Measurements from ENCODE around the gene ORC6.

The ORC6 gene

DNA sequence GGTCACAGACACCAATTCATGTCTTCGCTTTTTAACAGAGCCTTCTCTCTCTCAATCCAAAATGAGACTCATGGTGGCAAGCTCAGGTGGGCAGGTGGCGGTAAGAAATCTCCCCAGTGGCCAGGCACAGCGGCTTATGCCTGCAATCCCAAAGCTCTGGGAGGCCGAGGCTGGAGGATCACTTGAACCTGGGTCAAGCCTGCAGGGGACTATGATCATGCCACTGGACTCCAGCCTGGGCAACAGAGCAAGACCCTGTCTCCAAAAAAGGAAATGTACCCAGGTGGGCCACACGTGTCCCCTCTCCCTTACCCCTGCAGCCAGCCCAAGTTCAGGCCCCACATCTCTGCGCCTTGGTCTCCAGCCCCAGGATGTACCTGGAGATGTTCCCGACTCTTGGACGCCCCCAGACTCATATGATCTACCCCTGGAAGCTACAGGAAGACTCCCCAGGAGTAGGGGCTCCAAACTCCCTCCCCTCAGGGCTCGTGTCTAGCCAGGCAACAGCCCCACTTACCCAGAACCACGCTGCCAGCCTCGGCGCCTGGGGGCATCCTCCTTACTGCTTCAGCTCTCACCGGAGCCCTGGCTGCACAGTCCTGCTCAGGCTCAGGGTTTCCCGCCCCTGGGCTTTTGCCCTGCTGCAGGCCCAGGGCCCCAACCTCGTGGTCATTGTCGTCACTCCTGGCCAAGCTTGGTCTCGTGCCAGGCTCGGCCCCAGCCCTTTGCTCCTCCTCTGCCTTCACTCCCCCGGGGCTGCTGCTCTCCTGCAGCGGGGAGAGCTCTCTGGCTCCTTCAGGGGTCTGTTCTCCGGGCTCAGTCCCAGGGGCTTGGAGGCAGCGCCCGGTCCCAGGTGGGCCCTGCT is 42.5 kb downstream of the ORC6 start:
- no peak for DNase-seq (ENCODE audit: low read depth in 2 of 2)

- no peak for DNase-seq (ENCODE audit: low read depth in 2 of 2)
Observed at GRCh38 chr16:46732561-46732960, 43.1 kb downstream of the ORC6 start.

GRCh38 chr16:46733319-46733830 is 43.9 kb downstream of the ORC6 start:
- no peak for DNase-seq (ENCODE audit: low read depth in 2 of 2)

- DNase-seq (ENCODE audit: low read depth in 2 of 2) = no peak
Observed at GRCh38 chr16:46736695-46737094, 47.2 kb downstream of the ORC6 start.

- DNase-seq (ENCODE audit: low read depth in 2 of 2) = no peak
Observed at GRCh38 chr16:46737621-46738214, 48.3 kb downstream of the ORC6 start.

DNA sequence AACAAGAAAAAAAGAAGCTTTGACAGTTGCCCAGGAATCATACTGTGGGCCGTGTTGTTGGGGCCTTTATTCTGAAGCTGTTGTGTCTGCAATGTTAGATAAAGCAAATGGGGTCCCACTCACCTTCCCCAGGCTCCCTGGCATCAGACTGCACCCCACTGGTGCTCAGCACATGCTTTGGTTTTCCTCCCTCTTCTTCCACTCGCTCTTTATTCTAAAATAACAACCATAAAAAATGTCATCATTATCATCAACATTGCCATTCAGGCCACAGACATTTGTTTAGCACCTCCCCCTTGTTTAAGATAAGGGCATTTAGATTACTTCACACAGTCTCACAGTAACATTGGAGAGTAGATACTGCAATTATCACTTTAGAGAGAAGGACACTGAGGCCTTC is 50.5 kb downstream of the ORC6 start:
- no peak for DNase-seq (ENCODE audit: low read depth in 2 of 2)

- no peak for DNase-seq (ENCODE audit: low read depth in 2 of 2)
Observed at GRCh38 chr16:46743232-46743719, 53.8 kb downstream of the ORC6 start.

DNA sequence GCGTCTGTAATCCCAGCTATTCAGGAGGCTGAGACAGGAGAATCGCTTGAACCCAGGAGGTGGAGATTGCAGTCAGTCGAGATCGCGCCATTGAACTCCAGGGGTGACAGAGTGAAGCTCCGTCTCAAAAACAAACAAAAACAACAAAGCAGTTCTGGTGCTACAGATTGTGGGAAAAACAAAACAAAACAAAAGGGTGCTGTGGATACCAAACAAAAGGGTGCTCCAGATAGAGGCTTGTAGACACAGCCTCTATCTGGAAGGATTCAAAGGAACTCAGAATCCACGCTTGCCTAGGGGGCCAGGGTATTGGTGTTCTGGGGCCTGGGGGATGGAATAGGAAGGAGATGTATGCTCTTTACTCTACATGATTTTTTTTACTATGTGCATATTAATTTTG is 56.2 kb downstream of the ORC6 start:
- DNase-seq (ENCODE audit: low read depth in 2 of 2) = no peak

DNA sequence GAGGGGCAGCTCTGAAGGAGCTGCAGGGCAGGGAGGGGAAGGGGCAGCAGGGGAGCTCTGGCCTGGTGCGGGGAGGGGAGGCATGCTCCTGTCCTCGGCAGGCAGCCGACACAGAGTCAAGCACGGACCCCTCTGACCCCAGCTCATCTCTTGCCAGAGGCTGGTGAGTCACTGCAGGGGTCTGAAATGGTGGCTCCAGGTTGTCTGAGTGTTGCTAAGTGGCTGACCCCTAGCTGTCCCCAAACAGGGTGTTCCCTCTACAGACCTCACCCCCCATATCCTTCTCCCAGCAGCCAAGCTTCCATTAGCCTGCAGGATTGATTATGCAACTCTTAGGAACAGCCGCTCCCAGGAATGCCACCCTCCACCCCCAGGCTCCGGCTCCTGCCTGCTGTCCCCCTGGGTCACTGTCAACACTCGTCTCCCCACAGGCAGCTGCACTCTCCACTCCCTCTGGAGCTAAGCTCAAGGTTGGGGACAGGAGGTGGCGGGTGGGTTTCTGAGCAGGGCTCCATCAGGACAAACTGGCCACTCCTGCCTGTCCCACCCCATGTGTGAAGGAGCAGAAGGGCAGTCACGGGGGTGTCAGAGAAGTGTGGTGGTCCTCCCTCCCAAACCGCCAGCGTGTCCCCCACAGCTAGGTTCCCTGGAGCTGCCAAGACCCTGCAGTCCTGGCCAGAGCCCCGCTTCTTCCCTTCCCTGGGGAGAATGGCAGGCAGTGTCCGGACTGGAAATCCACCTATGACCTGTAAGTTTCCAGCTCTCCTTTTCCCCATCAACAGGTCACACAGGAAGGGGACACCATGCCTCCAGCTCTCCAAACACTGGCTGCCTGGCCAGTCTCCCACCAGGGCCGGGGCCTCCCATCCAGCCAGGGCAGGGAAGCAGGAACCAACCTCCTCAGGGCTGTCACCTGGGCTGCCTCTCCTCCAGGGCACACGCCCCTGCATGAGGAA is 57.6 kb downstream of the ORC6 start:
- DNase-seq (ENCODE audit: low read depth in 2 of 2) = no peak

Data from stimulated activated CD8-positive, alpha-beta memory T cell treated with anti-CD3 and anti-CD28 coated beads, Interleukin-7, amount 100 ng/mL, for 4 hours (primary cell).